Stimulated activated naive CD8-positive, alpha-beta T cell treated with anti-CD3 and anti-CD28 coated beads, Interleukin-15, Interleukin-2, amounts not matched to agents 100 ng/mL and 50 ng/mL, for 24 hours (primary cell): ENCODE data around the gene GPR183.
A peak's percentile ranks its signal among the peaks of the same experiment; 100 is the strongest.

ENCODE experiments used
- H3K27ac Mint-ChIP-seq: one replicate; pipeline ENCODE4 v1.8.0; 2021; ENCODE audit warnings: mild to moderate bottlenecking, mixed read lengths
- H3K27me3 Mint-ChIP-seq: one replicate; pipeline ENCODE4 v1.8.0; 2021; ENCODE audit warnings: mixed read lengths
- H3K36me3 Mint-ChIP-seq: one replicate; pipeline ENCODE4 v1.8.0; 2021; ENCODE audit warnings: low read depth, mixed read lengths
- H3K4me1 Mint-ChIP-seq: one replicate; pipeline ENCODE4 v1.8.0; 2021; ENCODE audit warnings: low read depth, mixed read lengths
- H3K4me3 Mint-ChIP-seq: one replicate; pipeline ENCODE4 v1.8.0; 2021; ENCODE audit warnings: mild to moderate bottlenecking, mixed read lengths
- H3K9me3 Mint-ChIP-seq: one replicate; pipeline ENCODE4 v1.8.0; 2021; ENCODE audit warnings: mixed read lengths

The GPR183 gene, protein sequence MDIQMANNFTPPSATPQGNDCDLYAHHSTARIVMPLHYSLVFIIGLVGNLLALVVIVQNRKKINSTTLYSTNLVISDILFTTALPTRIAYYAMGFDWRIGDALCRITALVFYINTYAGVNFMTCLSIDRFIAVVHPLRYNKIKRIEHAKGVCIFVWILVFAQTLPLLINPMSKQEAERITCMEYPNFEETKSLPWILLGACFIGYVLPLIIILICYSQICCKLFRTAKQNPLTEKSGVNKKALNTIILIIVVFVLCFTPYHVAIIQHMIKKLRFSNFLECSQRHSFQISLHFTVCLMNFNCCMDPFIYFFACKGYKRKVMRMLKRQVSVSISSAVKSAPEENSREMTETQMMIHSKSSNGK

DNA sequence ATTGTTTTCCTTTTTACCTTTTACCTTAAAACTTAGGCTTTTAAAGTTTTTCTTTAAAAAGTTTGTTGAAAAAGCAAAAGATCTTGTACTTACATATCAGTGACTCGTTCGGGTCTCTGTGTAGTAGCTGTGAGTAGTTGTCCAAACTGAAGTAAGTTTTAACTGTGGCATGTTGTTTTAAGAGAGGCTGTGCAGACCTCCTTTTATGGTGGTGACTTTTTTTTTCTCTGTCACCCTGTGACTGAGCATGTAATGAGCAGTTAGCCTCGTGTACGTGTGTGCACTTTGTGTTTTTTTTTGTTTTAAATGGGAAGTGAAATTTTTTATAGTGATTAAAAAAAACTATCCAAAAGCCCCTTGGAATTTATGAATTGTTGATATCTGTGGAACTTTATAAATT is at the start of gene GPR183:
GPR183 (minus strand) TSS at position 153 of the 400 bp plus-strand sequence. CDS start 11,254 bp downstream, outside the sequence.
- Mint-ChIP-seq H3K36me3 (peaks cover 69% of the 10 kb centered on the region), H3K27me3 (no peaks in the 10 kb centered on the region), H3K9me3 (no peaks in the 10 kb centered on the region), H3K4me1 (peaks cover 99% of the 10 kb centered on the region), H3K4me3 (peak within 1 kb of the TSS; percentile 90), H3K27ac (peak within 1 kb of the TSS; percentile 91)

DNA sequence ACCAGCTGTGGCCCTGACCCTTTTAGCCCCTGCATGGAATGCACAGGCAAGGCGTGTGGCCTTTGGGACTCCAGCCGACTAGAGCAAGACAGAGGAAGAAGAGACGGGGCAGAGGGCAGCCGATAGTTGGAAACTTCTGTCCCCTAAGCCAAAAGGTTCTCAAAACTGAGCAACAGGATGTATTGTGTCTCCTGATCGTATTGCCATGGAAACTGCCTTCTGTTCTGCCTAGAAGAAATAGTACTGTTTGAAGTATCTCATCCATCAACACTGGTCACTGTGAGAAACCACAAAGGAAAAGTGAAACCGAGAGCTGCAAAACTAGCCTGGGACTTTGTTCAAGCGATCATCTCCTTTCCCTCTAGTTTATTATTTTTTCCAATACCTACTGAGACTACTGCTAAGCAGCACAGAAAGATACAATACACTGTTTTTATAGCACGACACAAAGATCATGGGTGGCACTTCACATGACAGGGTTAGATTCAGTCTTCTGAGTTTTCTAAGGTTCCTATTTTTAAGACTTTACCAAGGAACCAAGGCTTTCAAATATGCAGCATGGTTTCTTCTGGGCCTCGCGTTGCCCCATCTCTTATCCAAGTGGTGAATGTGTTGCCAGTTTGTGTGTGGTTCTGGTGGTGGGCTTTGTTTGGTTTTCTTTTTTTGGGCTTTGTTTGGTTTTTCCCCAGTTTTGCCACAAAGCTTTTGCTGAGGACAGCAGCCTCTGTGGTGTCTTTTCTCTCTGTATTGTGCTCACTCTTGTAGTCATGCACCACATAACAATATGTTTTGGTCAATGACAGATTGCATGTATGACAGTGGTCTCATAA is 49.3 kb upstream of the GPR183 start:
- H3K4me3 Mint-ChIP-seq, result peak overlapping the region; percentile 70
- peaks cover 79% of the 10 kb centered on the region for H3K36me3 Mint-ChIP-seq
- H3K27ac Mint-ChIP-seq, result peak overlapping the region; percentile 99
- no peaks in the 10 kb centered on the region for H3K9me3 Mint-ChIP-seq
- H3K27me3 Mint-ChIP-seq, result no peaks in the 10 kb centered on the region
- H3K4me1 Mint-ChIP-seq, result peaks cover 99% of the 10 kb centered on the region

DNA sequence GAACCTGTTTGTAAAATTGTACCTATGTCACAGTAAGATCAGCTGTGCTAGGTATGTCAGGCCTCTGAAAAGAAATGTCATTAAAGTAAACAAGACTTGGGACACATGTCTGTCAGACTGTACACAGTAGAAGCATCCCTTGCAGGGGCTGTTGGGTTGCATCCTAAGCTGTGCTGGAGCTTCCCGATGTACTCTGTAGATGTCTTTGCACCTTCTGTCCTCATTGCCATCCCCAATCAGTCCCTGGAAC is 48.7 kb upstream of the GPR183 start:
- Mint-ChIP-seq H3K36me3 (peaks cover 77% of the 10 kb centered on the region), H3K9me3 (no peaks in the 10 kb centered on the region), H3K27me3 (no peaks in the 10 kb centered on the region), H3K4me3 (peak overlapping the region; percentile 70), H3K4me1 (peaks cover 99% of the 10 kb centered on the region), H3K27ac (peak overlapping the region; percentile 99)

DNA sequence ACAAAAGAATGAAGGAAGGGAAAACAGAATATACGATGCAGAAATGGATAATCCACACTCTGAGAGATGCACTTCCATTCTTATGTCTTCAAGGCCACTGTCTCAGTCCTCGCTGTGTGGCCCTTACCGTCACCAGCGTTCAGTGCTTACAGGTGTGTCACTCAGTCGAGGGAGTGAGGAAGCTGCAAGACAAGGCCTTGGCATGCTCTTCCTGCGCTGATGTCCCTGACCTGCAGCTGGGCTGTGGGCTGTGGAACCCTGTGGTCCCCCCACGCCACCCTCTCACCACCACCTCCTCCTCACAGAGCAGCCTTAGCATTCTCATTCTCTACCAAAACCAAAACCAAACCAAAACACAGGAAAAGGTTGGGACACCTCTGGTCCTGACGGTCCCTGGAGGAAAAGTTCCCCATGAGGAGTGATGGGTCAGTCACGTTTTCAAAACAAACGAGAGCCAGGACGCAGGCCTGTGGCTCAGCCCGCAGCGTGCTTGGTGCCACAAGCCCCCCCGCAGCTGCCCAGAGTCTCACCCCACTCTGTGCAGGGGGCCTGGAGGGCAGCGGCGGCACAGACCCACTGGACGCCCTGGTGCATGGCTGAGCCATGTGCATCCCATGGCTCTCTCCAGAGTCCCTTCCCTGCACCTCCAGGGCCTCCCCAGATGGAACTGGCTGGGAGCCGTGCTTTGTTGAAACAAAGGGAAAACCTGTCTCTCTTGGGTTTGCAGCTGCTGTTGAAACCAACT is 48.2 kb upstream of the GPR183 start:
- Mint-ChIP-seq H3K27ac (peak overlapping the region; percentile 99), H3K9me3 (no peaks in the 10 kb centered on the region), H3K27me3 (no peaks in the 10 kb centered on the region), H3K4me1 (peaks cover 99% of the 10 kb centered on the region), H3K36me3 (peaks cover 77% of the 10 kb centered on the region), H3K4me3 (peak overlapping the region; percentile 70)

DNA sequence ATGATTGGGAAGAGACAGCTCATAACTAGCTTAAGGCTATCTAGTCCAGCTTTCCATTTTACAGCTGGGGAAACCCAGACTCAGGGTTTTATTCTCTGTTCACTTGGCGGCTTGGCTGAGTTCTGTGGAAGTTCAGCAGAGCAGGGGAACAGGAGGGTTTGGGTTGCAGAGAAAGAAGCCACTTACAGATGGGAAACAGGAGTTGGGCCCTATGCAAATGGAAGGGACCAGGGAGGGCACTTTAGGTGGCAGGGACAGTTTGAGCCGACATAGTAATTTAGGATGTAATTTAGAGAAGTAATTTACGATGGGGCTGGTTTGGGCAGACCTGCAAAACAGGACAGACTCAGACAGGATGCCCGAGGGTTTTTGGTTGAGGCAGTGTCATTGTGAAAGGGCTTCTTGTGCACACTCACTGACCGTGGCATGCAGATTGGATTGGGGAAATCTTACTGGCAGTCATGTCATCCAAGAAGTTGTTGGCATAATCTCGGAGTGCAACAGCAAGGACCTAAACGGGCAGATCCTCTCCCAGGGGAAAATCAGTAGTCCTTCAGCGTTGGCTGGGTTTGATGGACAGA is 47.3 kb upstream of the GPR183 start:
- Mint-ChIP-seq H3K4me3 (peak overlapping the region; percentile 70), H3K27me3 (no peaks in the 10 kb centered on the region), H3K36me3 (peaks cover 74% of the 10 kb centered on the region), H3K4me1 (peaks cover 94% of the 10 kb centered on the region), H3K27ac (peak overlapping the region; percentile 99), H3K9me3 (no peaks in the 10 kb centered on the region)

DNA sequence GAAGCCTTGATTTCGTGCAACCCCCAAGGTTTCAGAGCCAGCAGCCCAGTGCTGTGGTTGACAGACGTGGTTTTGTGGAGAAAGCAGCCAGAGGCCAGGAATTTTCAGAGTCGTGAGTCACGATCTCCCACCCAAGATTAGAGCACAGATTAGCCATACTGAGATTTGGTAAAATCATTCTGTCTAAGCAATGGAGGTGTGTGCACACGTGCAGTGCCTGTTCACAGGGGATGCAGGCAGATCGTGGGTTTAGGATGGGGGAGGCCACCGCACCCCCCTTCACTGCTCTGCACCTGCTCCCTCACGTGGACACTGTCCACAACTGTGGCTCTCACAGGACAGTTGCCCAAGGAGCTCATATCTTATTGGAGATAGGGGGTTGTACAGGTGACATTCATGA is 46.6 kb upstream of the GPR183 start:
- H3K36me3 Mint-ChIP-seq, result peaks cover 74% of the 10 kb centered on the region
- peaks cover 87% of the 10 kb centered on the region for H3K4me1 Mint-ChIP-seq
- H3K27ac Mint-ChIP-seq, result peak overlapping the region; percentile 99
- H3K27me3 Mint-ChIP-seq, result no peaks in the 10 kb centered on the region
- no peaks in the 10 kb centered on the region for H3K9me3 Mint-ChIP-seq
- peak overlapping the region; percentile 70 for H3K4me3 Mint-ChIP-seq

DNA sequence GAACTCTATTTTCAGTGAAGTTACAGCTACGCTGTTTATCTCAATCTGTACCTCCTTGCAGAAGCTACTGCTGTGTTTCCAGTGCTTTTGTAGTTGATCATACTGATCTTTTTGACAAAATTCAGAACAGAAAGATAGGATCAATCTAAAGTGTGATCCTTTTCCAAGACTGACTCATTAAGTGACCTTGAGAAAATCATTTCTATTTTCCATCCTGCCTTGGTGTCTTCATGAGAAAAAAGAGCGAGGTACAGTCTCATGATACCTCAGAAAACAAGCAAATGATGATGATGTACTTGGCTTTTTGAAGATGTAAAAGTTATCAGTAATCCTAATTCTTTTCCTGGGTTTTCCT is 46.0 kb upstream of the GPR183 start:
- Mint-ChIP-seq H3K27ac (peak overlapping the region; percentile 99), H3K4me3 (peak overlapping the region; percentile 70), H3K27me3 (no peaks in the 10 kb centered on the region), H3K9me3 (no peaks in the 10 kb centered on the region), H3K4me1 (peaks cover 84% of the 10 kb centered on the region), H3K36me3 (peaks cover 76% of the 10 kb centered on the region)

DNA sequence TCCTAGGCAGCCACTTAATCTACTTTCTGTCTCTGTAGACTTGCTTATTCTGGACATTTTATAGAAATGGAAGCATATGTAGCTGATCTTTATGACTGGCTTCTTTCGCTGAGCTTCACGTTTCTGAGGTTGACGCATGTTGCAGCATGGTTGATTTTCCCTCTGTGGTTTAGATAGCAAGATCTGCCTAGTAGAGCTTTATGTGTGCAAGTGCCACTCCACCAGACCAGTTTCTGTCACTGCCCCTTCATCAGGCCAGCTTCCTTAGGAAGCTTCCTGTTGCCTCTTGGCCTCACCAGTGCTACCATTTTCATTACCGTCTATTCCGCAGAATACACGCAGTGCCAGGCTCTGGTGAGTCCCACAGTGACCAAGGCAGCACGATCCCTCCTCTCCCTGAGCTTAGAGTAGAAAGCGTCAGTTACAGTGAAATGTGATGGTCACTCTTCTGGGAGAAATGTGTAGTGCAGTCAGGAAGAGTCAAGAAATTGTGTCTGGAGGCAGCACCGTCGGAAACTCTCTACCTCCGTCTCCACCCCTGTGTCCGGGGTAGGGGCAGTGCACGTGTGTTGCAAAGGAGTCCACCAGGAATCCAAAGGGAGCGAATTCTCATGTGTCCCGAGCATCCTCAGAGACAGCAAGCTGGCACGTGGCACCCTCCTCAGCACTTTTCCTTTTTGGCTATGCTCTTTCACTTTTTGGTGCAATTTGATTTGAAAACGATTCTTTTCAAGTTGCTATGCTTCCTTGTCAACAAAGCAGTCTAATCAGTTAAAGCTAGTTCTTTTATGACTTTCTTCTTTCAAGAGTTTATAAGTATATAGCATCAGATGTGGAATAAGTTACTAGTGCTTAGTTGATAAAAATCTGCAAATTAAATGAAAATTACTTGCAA is 45.4 kb upstream of the GPR183 start:
- H3K27ac Mint-ChIP-seq, result peak overlapping the region; percentile 99
- peak overlapping the region; percentile 70 for H3K4me3 Mint-ChIP-seq
- peaks cover 84% of the 10 kb centered on the region for H3K4me1 Mint-ChIP-seq
- H3K27me3 Mint-ChIP-seq, result no peaks in the 10 kb centered on the region
- H3K36me3 Mint-ChIP-seq, result peaks cover 76% of the 10 kb centered on the region
- no peaks in the 10 kb centered on the region for H3K9me3 Mint-ChIP-seq

DNA sequence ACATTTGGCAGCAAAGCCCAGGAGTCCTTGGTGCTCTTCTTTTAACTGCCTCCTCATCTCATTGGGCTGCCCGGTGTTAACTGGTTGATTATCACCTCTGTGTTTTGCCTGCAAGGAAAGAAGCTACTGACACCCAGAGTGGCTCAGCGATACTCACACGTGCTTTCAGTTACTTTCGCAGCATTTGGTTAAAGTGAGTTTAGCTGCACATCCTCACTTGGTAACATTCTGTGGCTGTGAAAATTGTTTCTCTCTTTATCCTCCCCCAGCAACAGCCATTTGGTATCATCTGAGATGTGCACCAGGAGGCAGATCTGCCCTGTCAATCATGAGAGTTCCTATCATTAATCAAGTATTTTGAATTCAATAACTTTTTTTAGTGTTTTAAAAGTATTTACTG is 44.6 kb upstream of the GPR183 start:
- Mint-ChIP-seq H3K36me3 (peaks cover 76% of the 10 kb centered on the region), H3K4me3 (peak overlapping the region; percentile 70), H3K9me3 (no peaks in the 10 kb centered on the region), H3K4me1 (peaks cover 84% of the 10 kb centered on the region), H3K27me3 (no peaks in the 10 kb centered on the region), H3K27ac (peak overlapping the region; percentile 99)

DNA sequence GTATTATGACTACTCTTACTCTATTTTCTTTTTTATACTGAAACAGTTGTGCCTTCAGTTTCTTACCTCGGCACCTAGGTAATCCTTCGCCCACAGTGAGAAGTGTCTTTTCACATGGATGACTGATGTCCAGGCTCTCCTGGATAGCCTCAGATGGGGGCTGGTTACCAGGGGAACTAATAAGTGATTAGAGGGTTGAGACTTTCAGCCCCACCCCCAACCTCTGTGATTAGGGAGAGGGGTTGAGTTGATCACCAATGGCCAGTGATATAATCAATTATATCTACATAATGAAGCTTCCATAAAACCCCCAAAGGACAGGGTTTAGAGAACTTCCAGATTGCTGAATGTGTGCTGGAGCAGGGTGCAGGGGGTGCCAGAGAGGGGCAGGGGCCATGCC is 43.0 kb upstream of the GPR183 start:
- H3K36me3 Mint-ChIP-seq, result peaks cover 81% of the 10 kb centered on the region
- H3K9me3 Mint-ChIP-seq, result no peaks in the 10 kb centered on the region
- no peak overlapping the region for H3K27ac Mint-ChIP-seq
- H3K4me1 Mint-ChIP-seq, result peaks cover 78% of the 10 kb centered on the region
- H3K4me3 Mint-ChIP-seq, result no peak overlapping the region
- H3K27me3 Mint-ChIP-seq, result no peaks in the 10 kb centered on the region

DNA sequence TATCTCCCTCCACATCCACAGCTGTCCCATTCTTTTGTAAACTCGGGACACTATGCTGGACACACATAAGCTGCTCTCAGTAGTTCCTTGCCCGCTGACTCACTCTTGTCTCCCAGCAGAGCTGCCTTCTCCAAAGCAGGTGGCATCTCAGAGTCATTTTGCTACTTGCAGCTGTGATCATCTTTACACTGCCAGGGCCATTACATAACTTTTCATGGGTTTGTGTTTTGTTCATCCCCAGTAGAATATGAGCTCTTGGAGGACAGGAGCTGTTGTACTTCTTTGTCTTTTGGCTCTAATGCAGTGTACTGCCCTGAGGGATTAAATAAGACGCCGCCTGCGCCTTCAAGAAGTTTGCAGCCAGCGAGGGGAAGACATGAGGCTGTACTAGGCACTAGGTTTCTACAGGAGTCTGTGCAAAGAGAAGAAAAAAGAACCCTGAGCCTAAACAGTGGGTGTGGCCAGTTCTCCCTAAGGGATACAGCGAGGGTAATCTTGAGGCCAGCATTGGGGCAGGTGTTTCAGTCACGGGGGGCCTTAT is 40.8 kb upstream of the GPR183 start:
- H3K27ac Mint-ChIP-seq, result no peak overlapping the region
- peaks cover 85% of the 10 kb centered on the region for H3K36me3 Mint-ChIP-seq

DNA sequence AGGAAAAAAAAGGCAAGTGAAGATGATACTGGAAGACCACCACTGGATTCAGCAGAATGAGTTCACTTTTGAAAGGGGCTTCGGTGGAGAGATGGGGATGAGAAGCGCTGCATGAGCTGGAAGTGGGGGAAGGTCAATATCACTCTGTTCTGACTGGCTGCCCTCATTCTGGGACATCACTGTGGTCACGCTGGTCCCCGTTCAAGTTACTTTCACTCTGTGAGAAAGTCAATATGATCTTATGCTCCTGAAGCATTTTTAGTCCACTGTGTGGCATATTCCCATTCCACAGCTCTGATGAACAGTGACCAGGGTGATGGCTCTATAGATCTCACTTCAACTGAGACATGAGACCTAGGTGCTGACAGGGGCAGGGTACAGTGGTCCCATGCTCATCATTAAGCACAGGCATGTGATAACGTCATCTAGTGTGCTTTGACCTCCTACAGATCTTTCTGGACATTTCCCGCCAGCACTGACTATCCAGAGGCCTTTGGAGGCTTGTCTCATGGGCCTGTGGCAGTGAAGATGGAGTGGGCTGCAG is 40.2 kb upstream of the GPR183 start:
- H3K9me3 Mint-ChIP-seq, result no peaks in the 10 kb centered on the region
- H3K4me1 Mint-ChIP-seq, result peaks cover 61% of the 10 kb centered on the region
- peak overlapping the region; percentile 41 for H3K27ac Mint-ChIP-seq
- no peak overlapping the region for H3K4me3 Mint-ChIP-seq
- H3K27me3 Mint-ChIP-seq, result no peaks in the 10 kb centered on the region
- H3K36me3 Mint-ChIP-seq, result peaks cover 83% of the 10 kb centered on the region

More for the DNA sequence above, 40.8 kb upstream of the GPR183 start:
- Mint-ChIP-seq H3K4me1 (peaks cover 64% of the 10 kb centered on the region), H3K4me3 (no peak overlapping the region), H3K27me3 (no peaks in the 10 kb centered on the region), H3K9me3 (no peaks in the 10 kb centered on the region)

DNA sequence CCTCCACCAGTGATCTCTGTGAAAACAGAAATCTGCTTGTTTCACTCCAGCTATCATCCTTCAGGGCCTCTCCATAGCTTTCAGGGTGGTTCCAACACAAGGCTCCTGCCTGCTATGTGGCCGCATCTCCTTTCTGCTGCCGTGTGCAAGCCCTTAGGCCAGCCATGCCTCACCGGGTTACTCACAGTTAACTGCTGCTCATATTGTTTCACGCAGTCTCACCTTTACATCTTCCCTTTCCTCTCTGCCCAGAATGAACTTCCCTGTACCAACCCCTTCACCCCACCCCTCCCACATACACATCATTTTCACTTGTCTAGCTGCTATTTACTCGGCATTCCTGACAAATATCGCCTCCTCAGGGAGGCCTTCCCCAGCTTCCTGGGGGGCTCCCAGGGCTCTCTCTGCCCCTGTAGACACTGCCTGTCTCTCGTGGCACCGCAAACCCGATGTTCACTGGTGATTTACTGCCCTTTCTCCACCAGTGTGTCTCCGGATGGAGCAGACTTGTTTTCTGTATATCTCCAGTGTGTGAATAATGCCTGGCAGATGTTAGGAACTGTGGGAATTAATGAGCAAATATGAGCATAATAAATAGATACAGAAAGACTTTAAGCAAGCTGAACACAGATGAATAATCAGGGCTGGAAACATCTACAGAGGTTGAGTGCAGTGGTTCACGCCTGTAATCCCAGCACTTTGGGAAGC is 39.3 kb upstream of the GPR183 start:
- H3K27me3 Mint-ChIP-seq, result no peaks in the 10 kb centered on the region
- H3K4me3 Mint-ChIP-seq, result no peak overlapping the region
- peaks cover 56% of the 10 kb centered on the region for H3K4me1 Mint-ChIP-seq
- peaks cover 87% of the 10 kb centered on the region for H3K36me3 Mint-ChIP-seq
- peak overlapping the region; percentile 61 for H3K27ac Mint-ChIP-seq
- no peaks in the 10 kb centered on the region for H3K9me3 Mint-ChIP-seq
